HCT116 (cell line): ENCODE measurements around the gene DDX41. TPM values are rescaled to one million over a fixed set of nuclear protein-coding genes. Genes with fewer than 3 reads are reported as not detected.

Source experiments
- ATAC-seq: fragments of 200-7000 bp; cut with Tn5 transposase; 2 replicates; pipeline ENCODE4 v1.9.1; 2020; ENCODE audit warnings: mild to moderate bottlenecking, moderate library complexity
- BruUV-seq: library from RNA; stranded (reverse); fragments of 400-500 nt; replicated peaks from 2 replicates; lab custom pipeline; 2021; lab: Mats Ljungman, UMichigan
- CTCF ChIA-PET: fragments of 300-600 bp; sonication (Branson Sonifier 250); formaldehyde crosslinking; loops from one replicate; lab custom pipeline; 2021; ENCODE audit warnings: antibody characterized with exemption; lab: Charles Lee
- POLR2A ChIA-PET: fragments of 300-600, 350-600 bp; sonication (Branson Sonifier 250); formaldehyde crosslinking; loops from one replicate; lab custom pipeline; 2021; ENCODE audit warnings: antibody characterized with exemption; lab: Charles Lee
- RAD21 ChIA-PET, 2 experiments: fragments of 300-600 bp; sonication (Branson Sonifier 250); formaldehyde crosslinking; loops; one replicate each; lab custom pipeline; 2023; ENCODE audit warnings: low total read pairs in 2 of 2; ENCODE audit not compliant: uncharacterized antibody in 2 of 2, unreplicated experiment in 2 of 2, low non-redundant PET in 1 of 2; lab: Charles Lee
- DNase-seq: peaks from one replicate; pipeline ENCODE4 v3.0.0-alpha.2; 2010; ENCODE audit warnings: low read depth, low spot score
- H2AFZ ChIP-seq: fragments of 200-600 bp; shearing (Covaris generic), sonication (generic); 2 replicates; pipeline ENCODE4 v1.6.1; 2017; ENCODE audit warnings: low read depth, mixed run types, mixed read lengths, antibody characterized with exemption, low read length; ENCODE audit not compliant: poor library complexity, severe bottlenecking
- H3K27ac ChIP-seq: 2 replicates; pipeline ENCODE4 v1.5.1; 2012; ENCODE audit warnings: low read depth, low read length
- H3K27me3 ChIP-seq: fragments of 200-600 bp; sonication (generic); 2 replicates; pipeline ENCODE4 v1.6.1; 2016; ENCODE audit warnings: mixed run types, low read length, mixed read lengths; ENCODE audit not compliant: insufficient read depth
- H3K36me3 ChIP-seq, 2 experiments: fragments of 200-500 bp in 1 of 2; fragments of 200-600 bp in 1 of 2; sonication (Bioruptor generic) in 1 of 2; sonication (generic) in 1 of 2; 2 replicates each; pipeline versions ENCODE4 v1.5.1 to v1.6.1; 2014 to 2016; ENCODE audit warnings: low read length in 2 of 2, inconsistent platforms in 1 of 2, mixed read lengths in 1 of 2, mixed run types in 1 of 2; ENCODE audit not compliant: insufficient read depth in 2 of 2, control insufficient read depth in 1 of 2
- H3K4me1 ChIP-seq, 2 experiments: fragments of 200-600 bp in 1 of 2; sonication (generic) in 1 of 2; 2 replicates each; pipeline versions ENCODE4 v1.5.1 to v1.6.1; 2012 to 2017; ENCODE audit warnings: low read length in 2 of 2, inconsistent platforms in 1 of 2, mild to moderate bottlenecking in 1 of 2, mixed read lengths in 1 of 2, mixed run types in 1 of 2, moderate library complexity in 1 of 2; ENCODE audit not compliant: insufficient read depth in 2 of 2, control insufficient read depth in 1 of 2
- H3K4me2 ChIP-seq: fragments of 200-600 bp; sonication (generic); 2 replicates; pipeline ENCODE4 v1.6.1; 2017; ENCODE audit warnings: mixed run types, low read length, mixed read lengths
- H3K4me3 ChIP-seq, 2 experiments: fragments of 200-600 bp in 1 of 2; sonication (generic) in 1 of 2; replicated peaks in 1 of 2; 2 replicates each; pipeline ENCODE4 v1.5.1; 2011 to 2016; ENCODE audit warnings: low read length in 2 of 2, control low read depth in 1 of 2, low read depth in 1 of 2, mild to moderate bottlenecking in 1 of 2, mixed read lengths in 1 of 2, mixed run types in 1 of 2
- H3K79me2 ChIP-seq: fragments of 200-600 bp; sonication (generic); 2 replicates; pipeline ENCODE4 v1.6.1; 2017; ENCODE audit warnings: mild to moderate bottlenecking, mixed run types, low read length, moderate library complexity, mixed read lengths; ENCODE audit not compliant: insufficient read depth
- H3K9ac ChIP-seq: fragments of 200-600 bp; sonication (generic); 2 replicates; pipeline ENCODE4 v1.6.1; 2016; ENCODE audit warnings: low read length, mixed read lengths
- H3K9me2 ChIP-seq: fragments of 200-600 bp; sonication (generic), shearing (Covaris generic); 2 replicates; pipeline ENCODE4 v1.6.1; 2017; ENCODE audit warnings: mixed run types, mild to moderate bottlenecking, moderate library complexity; ENCODE audit not compliant: insufficient read depth
- H3K9me3 ChIP-seq, 2 experiments: fragments of 200-500 bp in 1 of 2; fragments of 200-600 bp in 1 of 2; sonication (Bioruptor generic) in 1 of 2; sonication (generic) in 1 of 2; 2 replicates each; pipeline ENCODE4 v1.6.1; 2014 to 2017; ENCODE audit warnings: low read length in 2 of 2, mixed read lengths in 2 of 2, inconsistent platforms in 1 of 2, low read depth in 1 of 2, mild to moderate bottlenecking in 1 of 2, mixed run types in 1 of 2, moderate library complexity in 1 of 2; ENCODE audit not compliant: control insufficient read depth in 1 of 2, insufficient read depth in 1 of 2
- H4K20me1 ChIP-seq: fragments of 200-600 bp; sonication (generic), shearing (Covaris generic); 2 replicates; pipeline ENCODE4 v1.6.1; 2017; ENCODE audit warnings: mixed run types, mild to moderate bottlenecking, moderate library complexity; ENCODE audit not compliant: insufficient read depth
- CBX3 ChIP-seq: IDR thresholded peaks from 2 replicates; pipeline ENCODE4 v1.6.1; 2012; ENCODE audit warnings: low read depth
- CEBPB ChIP-seq: IDR thresholded peaks from 2 replicates; pipeline ENCODE4 v1.6.1; 2012; ENCODE audit warnings: low read depth
- EGR1 ChIP-seq: IDR thresholded peaks from 2 replicates; pipeline ENCODE4 v1.6.1; 2012; ENCODE audit warnings: low read depth
- ELF1 ChIP-seq: IDR thresholded peaks from 2 replicates; pipeline ENCODE4 v1.6.1; 2012; ENCODE audit warnings: low read depth, borderline replicate concordance
- EZH2phosphoT487 ChIP-seq: fragments of 200-600 bp; IDR thresholded peaks from 2 replicates; pipeline ENCODE4 v1.6.1; 2018; ENCODE audit warnings: antibody characterized with exemption, borderline replicate concordance
- FOSL1 ChIP-seq: IDR thresholded peaks from 2 replicates; pipeline ENCODE4 v1.6.1; 2012; ENCODE audit warnings: low read depth
- JUND ChIP-seq: IDR thresholded peaks from 2 replicates; pipeline ENCODE4 v1.6.1; 2012
- POLR2A ChIP-seq: IDR thresholded peaks from 2 replicates; pipeline ENCODE4 v1.7.0; 2011; ENCODE audit warnings: borderline replicate concordance; ENCODE audit not compliant: insufficient read depth, insufficient read length; ENCODE audit errors: extremely low read depth
- POLR2AphosphoS5 ChIP-seq: IDR thresholded peaks from 2 replicates; pipeline ENCODE4 v1.6.1; 2011; ENCODE audit warnings: mild to moderate bottlenecking, low read depth, low read length, moderate library complexity
- RAD21 ChIP-seq: IDR thresholded peaks from 2 replicates; pipeline ENCODE4 v1.6.1; 2012; ENCODE audit warnings: low read depth, mild to moderate bottlenecking
- REST ChIP-seq: IDR thresholded peaks from 2 replicates; pipeline ENCODE4 v1.6.1; 2012; ENCODE audit warnings: low read depth
- SP1 ChIP-seq: IDR thresholded peaks from 2 replicates; pipeline ENCODE4 v1.6.1; 2012; ENCODE audit warnings: low read depth
- SRF ChIP-seq: IDR thresholded peaks from 2 replicates; pipeline ENCODE4 v1.6.1; 2012; ENCODE audit warnings: low read depth
- ZFX ChIP-seq: fragments of 450-650 bp; IDR thresholded peaks from 2 replicates; pipeline ENCODE4 v1.6.1; 2017
- intact Hi-C: fragments of 100-400 bp; cut with micrococcal nuclease; formaldehyde crosslinking; loops from 2 replicates; pipeline ENCODE4 v1.10.0; 2022
- total RNA-seq: library from RNA; stranded (reverse); gene quantifications from one replicate; pipeline ENCODE4 v1.2.1, GENCODE V29; 2021; ENCODE audit not compliant: unreplicated experiment

DDX41 gene
- total RNA-seq, 1 experiment from 2014 or later: 141 TPM

GRCh38 chr5:177475563-177476427, 41.0 kb downstream of the DDX41 start:
- H4K20me1 ChIP-seq: no peaks in the 10 kb centered on the region
- no peak overlapping the region for H3K9ac ChIP-seq
- H3K79me2 ChIP-seq: peaks cover 20% of the 10 kb centered on the region
- H3K27ac ChIP-seq: no peak overlapping the region
- ChIA-PET RAD21 (no interaction called here), CTCF (interaction anchor here (0.6 to 2.9 kb wide), 4 partner anchors 19 to 22 kb away, joined by 3 to 11 read pairs (median 4); partner anchors contain the start of gene PDLIM7), POLR2A (interaction anchor here (6.3 kb wide), 1 partner anchor 19 kb away, joined by 54 read pairs; the partner anchor contains the start of gene PDLIM7)
- no peak overlapping the region for H2AFZ ChIP-seq
- no TSS peak for BruUV-seq
- H3K27me3 ChIP-seq: no peaks in the 10 kb centered on the region
- ATAC-seq (no peak), DNase-seq (no peak)
- H3K4me3 ChIP-seq: no peak overlapping the region
- H3K36me3 ChIP-seq: no peaks in the 10 kb centered on the region
- TF ChIP-seq RAD21: no peak
- TF ChIP-seq SRF: no peak
- TF ChIP-seq POLR2A: no peak
- no peak for TF ChIP-seq ELF1
- no peak for TF ChIP-seq CBX3
- no peak for TF ChIP-seq JUND
- no peaks in the 10 kb centered on the region for H3K9me2 ChIP-seq
- intact Hi-C loops: loop anchor here (1.0 kb wide), 1 partner anchor 21 kb away; no protein-coding TSS in a partner anchor
- H3K9me3 ChIP-seq: no peaks in the 10 kb centered on the region
- H3K4me2 ChIP-seq: no peak overlapping the region
- H3K4me1 ChIP-seq: peaks cover 8 to 41% of the 10 kb centered on the region in 2 experiments; a peak in 3 of 4 replicates

DNA sequence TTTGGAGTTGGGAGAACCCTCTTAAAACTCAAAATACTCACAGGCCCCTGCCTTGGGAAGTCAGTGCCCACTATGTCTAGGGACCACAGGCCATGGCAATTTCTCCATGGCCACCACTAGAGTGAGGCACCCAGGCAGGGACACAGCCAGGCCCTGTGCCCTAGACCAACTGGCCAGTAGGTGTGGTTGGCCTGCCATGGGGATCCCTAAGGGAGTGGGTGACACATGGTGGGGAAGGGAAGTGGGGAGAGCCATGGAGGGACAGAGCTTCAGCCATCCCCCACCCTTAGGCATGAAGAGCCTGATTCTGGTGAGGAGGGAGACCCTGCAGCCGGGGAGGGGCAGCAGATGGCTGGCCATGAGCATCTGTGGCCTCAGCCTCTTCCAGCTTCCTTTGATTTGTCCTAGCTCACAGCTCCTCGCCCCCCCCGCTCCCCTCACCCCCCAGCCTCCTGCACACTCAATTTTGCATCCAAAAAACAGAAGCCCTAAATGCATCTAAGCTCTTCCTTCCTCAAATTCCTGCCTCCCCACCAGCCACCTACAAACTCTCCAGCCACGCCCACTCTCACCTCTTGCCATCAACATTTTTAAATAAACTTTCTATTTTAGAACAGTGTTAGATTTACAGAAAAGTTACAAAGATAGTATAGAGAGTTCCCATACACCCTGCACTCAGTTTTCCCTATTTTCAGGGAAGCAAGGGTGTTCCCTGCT, 41.8 kb downstream of the DDX41 start:
- H3K9me3 ChIP-seq: no peaks in the 10 kb centered on the region
- H3K9me2 ChIP-seq: no peaks in the 10 kb centered on the region
- no peak overlapping the region for H3K4me2 ChIP-seq
- CTCF ChIA-PET: no interaction called here
- H3K27me3 ChIP-seq: no peaks in the 10 kb centered on the region
- peaks cover 8 to 49% of the 10 kb centered on the region in 2 experiments; a peak in 3 of 4 replicates for H3K4me1 ChIP-seq
- H2AFZ ChIP-seq: no peak overlapping the region
- no peaks in the 10 kb centered on the region for H3K36me3 ChIP-seq
- POLR2A ChIA-PET: no interaction called here
- ATAC-seq (no peak), DNase-seq (no peak)
- no peaks in the 10 kb centered on the region for H4K20me1 ChIP-seq
- BruUV-seq: no TSS peak
- H3K27ac ChIP-seq: no peak overlapping the region
- intact Hi-C loops: loop anchor here (1.0 kb wide), 1 partner anchor 21 kb away; no protein-coding TSS in a partner anchor
- RAD21 ChIA-PET: no interaction called here
- H3K79me2 ChIP-seq: peaks cover 27% of the 10 kb centered on the region
- H3K9ac ChIP-seq: no peak overlapping the region
- no peak overlapping the region for H3K4me3 ChIP-seq
- TF ChIP-seq EZH2phosphoT487: no peak
- no peak for TF ChIP-seq ZFX
- no peak for TF ChIP-seq SP1
- TF ChIP-seq SRF: no peak
- TF ChIP-seq POLR2A: no peak
- TF ChIP-seq JUND: no peak
- no peak for TF ChIP-seq CBX3
- TF ChIP-seq POLR2AphosphoS5: no peak
- TF ChIP-seq REST: no peak
- TF ChIP-seq CEBPB: no peak
- no peak for TF ChIP-seq EGR1
- no peak for TF ChIP-seq FOSL1
